Hematopoietic multipotent progenitor cell treated with erythropoietin and hydrocortisone succinate and interleukin-3 and kit ligand, for 17 days (in vitro differentiated cells): ENCODE data around the gene CRYBG1.

Experiments used
- DNase-seq: peaks from one replicate; pipeline ENCODE4 v3.0.0-alpha.2; 2015; ENCODE audit warnings: low spot score

CRYBG1 gene

GRCh38 chr6:106360410-106360988 lies at the start of gene CRYBG1:
Gene CRYBG1, plus strand, starts transcription at chr6:106360717. Its CDS starts 192 bp downstream, at chr6:106360909.
- DNase-seq, result peak; percentile 56

GRCh38 chr6:106315765-106316374 lies 44.6 kb upstream of the CRYBG1 start:
- peak; percentile 21 for DNase-seq

- no peak for DNase-seq
These were observed 44.1 kb upstream of the CRYBG1 start for GRCh38 chr6:106316375-106316766.

GRCh38 chr6:106318061-106318460 lies 42.5 kb upstream of the CRYBG1 start:
- no peak for DNase-seq

GRCh38 chr6:106318851-106319250 lies 41.7 kb upstream of the CRYBG1 start:
- DNase-seq, result no peak

GRCh38 chr6:106321940-106322339 lies 38.6 kb upstream of the CRYBG1 start:
- DNase-seq, result no peak

GRCh38 chr6:106324726-106325335 lies 35.7 kb upstream of the CRYBG1 start:
- DNase-seq, result no peak

- DNase-seq, result peak; percentile 99
These were observed 35.0 kb upstream of the CRYBG1 start, which contains the start of gene ATG5 for GRCh38 chr6:106325336-106326178. Gene ATG5, minus strand, starts transcription at chr6:106325760. Its CDS starts 9,552 bp downstream, at chr6:106316208.

- DNase-seq, result peak; percentile 62
These were observed 25.7 kb upstream of the CRYBG1 start for GRCh38 chr6:106334646-106335448.

- peak; percentile 50 for DNase-seq
These were observed 21.0 kb upstream of the CRYBG1 start for GRCh38 chr6:106339334-106340029.

GRCh38 chr6:106347219-106347618 lies 13.3 kb upstream of the CRYBG1 start:
- DNase-seq, result no peak

GRCh38 chr6:106356378-106356777 lies 4.1 kb upstream of the CRYBG1 start:
- DNase-seq, result no peak

GRCh38 chr6:106359959-106360409 lies 533 bp upstream of the CRYBG1 start:
- DNase-seq, result no peak

- DNase-seq, result no peak
These were observed 493 bp downstream of the CRYBG1 start for GRCh38 chr6:106360989-106361430.

GRCh38 chr6:106363401-106364138 lies 3.1 kb downstream of the CRYBG1 start:
- DNase-seq, result no peak

GRCh38 chr6:106369739-106370138 lies 9.2 kb downstream of the CRYBG1 start:
- DNase-seq, result no peak

GRCh38 chr6:106370639-106371038 lies 10.1 kb downstream of the CRYBG1 start:
- no peak for DNase-seq

- no peak for DNase-seq
These were observed 12.5 kb downstream of the CRYBG1 start for GRCh38 chr6:106372838-106373501.

GRCh38 chr6:106373502-106374239 lies 13.2 kb downstream of the CRYBG1 start:
- DNase-seq, result no peak
